ENCODE measurements around the gene GRIA1.

The GRIA1 gene

DNA sequence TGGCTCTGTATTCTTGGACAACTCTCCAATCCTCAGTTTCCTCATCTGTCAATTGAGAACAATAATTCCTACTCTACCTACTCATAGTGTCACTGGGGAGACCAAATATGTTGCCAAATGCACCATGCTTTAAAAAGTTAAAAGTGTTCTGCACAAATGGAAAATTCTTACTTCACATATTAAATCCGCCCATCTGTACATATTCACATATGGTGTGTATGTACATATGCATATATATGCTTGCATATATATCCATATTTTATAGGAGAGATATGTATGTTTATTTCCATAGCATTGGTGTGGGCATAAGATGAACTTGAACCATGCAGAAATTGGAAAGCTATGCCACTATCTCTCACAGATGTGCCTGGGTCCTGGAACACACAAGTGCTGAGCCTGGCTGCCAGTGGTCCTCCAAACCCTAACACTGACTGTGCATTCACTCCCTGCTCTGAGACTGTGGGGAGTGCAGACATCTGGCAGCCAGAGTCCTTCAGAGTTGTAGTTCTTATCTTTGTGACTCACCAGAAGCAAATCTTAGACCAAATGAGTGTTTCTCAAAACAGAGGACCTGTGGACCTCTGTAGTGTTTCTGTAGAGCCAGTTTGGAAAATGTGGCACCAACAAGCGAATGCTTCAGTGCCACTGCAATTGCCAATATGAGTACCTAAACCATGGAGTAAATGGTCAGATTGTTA lies 168.7 kb downstream of the GRIA1 start:
- DNase-seq (ENCODE audit: low read depth) = peak; percentile 71

DNA sequence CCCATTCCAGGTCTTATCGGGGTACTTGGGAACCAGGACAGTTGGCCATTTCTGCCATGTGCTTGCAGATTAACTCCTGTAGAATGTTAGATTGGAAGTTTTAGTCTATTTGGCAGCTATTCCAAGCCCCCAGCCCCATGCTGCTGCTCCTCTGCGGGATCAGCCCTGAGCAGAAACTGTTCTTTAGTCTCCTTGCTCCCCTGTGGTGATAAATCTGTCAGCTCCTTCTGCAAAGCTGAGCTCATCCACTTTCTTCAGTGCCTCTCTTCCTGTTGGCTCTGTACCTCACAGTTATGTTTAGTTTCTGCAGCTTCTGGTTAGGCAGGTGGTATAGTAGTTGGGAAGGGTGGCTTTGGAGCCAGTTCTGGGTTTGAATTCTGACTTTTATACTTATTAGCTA lies 170.4 kb downstream of the GRIA1 start:
- DNase-seq (ENCODE audit: low read depth) = no peak

GRCh38 chr5:153661897-153662296 lies 171.4 kb downstream of the GRIA1 start:
- DNase-seq (ENCODE audit: low read depth) = no peak

DNA sequence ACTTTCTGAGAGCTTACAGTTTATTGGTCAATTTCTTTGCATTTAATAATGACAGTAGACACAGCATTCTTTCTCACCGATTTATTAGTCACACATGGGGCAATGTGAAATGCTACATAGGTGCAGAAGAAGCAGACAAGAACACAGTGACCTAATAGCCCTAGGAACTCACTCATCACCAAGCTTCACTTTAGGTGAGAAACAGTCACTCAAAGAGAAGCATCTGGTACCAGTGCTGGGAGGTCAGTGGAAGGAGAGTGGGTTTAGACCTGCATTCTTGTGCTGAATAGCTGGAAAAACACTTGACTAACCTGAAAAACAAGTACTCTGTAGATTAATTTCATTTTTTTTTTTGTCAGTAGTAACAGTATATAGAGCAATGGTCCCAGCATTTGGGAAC lies 179.6 kb downstream of the GRIA1 start:
- no peak for DNase-seq (ENCODE audit: low read depth)

- no peak for DNase-seq (ENCODE audit: low read depth)
Measured at GRCh38 chr5:153671653-153672346, 181.3 kb downstream of the GRIA1 start.

DNA sequence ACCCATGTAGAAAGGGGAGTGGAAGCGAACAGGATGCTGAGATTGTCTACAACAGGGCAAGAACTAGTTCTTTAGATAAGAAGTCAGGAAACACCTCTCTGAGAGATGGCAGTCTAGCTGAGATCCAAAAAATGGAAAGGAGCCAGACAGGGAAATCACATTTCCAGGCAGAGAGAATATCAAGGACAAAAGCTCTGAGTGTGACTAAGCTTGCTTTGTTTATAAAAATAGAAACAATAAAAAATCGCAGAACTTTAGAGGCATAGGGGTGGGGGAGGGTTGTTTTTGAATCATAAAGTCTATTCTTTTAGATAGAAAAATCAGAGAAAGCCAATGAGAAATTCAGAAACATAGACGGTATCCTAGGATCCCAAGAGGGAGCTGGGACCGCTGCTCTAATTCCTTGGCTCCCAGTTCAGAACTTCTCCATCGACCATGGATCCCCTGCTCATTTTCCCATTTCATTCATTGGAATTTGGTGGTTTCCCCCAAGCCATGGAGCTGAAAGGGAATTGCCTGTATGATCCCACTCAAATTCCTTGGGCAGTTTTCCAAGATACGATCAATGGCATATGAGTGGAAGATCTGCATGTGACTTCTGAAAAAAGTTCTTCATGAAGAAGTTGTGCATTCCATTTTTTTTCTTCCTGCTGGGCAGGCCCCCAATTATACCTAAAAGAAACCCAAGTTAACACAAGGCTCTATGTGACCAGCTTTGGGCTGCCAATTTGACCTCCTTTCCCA lies 182.0 kb downstream of the GRIA1 start:
- DNase-seq (ENCODE audit: low read depth) = no peak

GRCh38 chr5:153674356-153674755 lies 183.9 kb downstream of the GRIA1 start:
- DNase-seq (ENCODE audit: low read depth) = no peak

DNA sequence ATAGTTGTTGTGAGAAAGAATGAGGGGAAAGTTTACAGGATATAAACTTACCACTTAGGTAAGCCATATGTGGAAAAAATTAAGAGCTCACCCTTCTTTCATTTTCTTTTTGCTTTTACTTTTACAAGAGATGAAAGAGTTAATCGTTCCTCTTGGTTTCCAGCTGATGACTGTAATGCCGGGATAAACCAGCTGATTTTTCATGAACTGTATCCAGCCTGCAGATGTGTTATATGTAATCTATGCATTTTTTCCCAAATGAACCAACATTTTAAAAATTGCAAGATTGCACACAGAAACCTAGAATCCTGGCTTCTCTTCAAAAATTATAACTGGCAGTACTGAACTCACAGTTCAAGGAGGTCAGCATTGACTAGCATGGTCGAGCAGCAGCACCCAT lies 185.9 kb downstream of the GRIA1 start:
- no peak for DNase-seq (ENCODE audit: low read depth)

GRCh38 chr5:153676821-153677220 lies 186.4 kb downstream of the GRIA1 start:
- no peak for DNase-seq (ENCODE audit: low read depth)

DNA sequence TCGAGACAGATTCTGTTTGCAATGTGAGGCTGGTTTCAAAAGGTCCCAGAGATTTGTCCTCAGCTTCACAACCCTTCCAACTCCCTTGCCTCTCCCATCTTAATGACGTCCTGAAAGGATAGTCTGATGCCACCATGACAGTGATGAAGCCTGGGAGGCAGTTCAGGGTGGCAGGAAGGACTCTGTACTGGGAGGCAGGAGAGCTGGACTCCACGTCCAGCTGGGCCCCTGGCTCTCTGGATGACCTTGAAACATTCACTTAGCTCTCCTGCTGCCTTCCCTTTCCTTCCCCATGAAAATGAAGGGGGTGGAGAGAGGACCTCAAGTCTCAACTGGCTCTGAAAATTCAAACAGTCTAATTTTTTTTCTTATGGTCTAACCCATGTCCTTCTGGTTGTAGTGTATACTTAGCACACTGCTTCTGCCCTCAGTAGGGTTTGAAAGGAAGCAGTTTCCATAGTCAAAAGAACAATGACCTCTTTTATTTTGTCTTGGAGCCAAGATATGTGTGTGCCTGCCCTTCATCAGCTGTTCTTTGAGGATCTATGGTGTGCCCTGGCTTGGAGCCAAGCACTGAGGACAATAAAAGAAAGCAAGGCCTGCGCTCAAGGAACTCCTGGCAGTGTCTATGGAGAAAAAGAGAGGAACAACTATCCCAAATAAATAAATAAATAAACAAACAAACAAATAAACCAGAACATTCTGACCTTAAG lies 188.3 kb downstream of the GRIA1 start:
- no peak for DNase-seq (ENCODE audit: low read depth)

DNA sequence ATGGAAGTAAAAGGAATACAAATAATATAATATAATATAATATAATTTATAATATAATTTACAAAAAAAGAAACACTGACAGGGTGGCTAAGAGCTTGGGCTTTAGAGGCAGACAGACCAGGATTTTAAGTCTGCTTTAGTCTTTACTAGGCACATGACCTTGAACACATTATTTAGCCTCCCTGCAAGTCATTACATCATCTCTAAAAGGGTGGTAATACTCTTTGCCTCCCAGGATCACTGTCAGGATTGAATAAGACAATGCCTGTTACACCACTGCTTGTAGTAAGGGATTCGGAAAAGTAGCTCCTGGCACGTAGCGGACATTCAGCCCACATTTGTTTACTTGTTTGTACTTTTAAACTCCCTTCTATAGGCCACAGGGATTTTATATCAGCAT lies 199.8 kb downstream of the GRIA1 start:
- DNase-seq (ENCODE audit: low read depth) = no peak

DNA sequence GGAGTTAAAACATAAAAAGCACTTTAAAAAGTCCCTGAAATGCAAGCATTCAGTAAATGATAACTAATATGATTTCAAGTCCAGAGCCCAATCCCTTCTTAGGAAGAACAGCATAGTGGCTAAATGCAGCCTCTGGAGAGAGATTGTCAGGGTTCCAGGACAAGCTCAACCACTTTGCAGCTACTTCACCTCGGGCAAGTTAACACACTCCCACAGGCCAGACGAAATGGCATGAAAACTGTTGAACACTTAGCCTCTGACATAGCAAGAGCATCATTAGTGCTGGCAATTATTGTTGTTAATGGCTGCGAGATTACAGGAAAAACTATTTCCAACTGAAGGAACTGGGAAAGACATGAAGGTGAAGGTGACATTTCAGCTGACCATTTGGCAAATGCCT lies 205.8 kb downstream of the GRIA1 start:
- no peak for DNase-seq (ENCODE audit: low read depth)

DNA sequence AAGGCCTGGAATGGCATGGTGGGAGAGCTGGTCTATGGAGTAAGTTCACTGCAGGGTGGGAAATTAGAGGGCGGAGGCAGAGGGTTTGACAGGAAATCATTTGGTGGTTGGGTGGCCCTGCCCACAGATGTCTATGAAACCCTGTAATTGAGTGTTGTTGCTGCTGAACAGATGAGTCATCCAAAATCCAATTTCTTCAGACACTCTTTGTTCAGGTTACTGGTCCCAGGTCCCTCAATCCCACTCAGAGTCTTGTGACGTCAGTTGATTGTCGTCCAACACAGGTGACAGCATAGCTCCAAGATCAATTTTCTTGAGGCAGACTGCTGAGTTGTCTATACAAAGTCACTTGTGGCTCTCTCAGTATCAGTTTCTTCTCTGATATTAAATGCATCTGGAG lies 208.6 kb downstream of the GRIA1 start:
- no peak for DNase-seq (ENCODE audit: low read depth)

- no peak for DNase-seq (ENCODE audit: low read depth)
Measured at GRCh38 chr5:153700940-153701339, 210.5 kb downstream of the GRIA1 start.

DNA sequence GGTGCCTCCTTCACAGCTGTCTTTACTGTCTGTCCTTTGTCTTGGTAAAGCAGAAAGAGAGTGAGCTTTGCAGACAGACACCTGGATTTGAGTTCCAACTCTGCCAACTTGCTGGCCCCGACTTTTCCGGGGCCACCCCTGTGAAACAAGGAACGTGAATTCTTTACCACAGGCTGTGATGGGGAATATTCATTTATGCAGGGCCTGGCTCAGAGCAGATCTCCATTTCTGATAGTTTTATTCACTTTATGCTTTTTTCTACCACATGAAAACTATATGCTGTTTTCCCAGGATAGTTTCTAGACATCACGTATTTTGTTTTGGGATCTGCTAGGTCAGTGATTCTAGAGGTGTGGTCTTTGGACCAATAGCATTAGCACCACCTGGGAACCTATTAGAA lies 211.8 kb downstream of the GRIA1 start:
- no peak for DNase-seq (ENCODE audit: low read depth)

GRCh38 chr5:153704110-153704509 lies 213.6 kb downstream of the GRIA1 start:
- no peak for DNase-seq (ENCODE audit: low read depth)

DNA sequence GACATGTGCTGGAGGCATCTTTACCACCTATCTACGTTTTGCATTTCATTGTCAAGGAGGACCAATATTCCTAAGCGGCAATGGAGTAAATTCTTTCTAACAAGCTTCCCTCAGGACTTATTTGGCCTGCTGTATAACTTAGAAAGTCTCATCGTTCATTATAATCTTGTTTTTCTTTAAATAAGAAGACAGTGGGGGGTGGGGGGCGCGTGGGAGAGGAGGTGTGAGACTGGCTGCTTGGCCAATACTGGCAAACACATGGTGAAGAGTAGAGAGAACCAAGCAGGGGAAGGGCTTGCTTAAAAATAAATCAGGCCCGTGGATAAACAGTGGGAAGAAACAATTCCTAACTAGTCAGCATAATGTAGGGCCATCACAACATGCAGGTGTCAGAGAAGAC lies 217.2 kb downstream of the GRIA1 start:
- DNase-seq (ENCODE audit: low read depth) = no peak

DNA sequence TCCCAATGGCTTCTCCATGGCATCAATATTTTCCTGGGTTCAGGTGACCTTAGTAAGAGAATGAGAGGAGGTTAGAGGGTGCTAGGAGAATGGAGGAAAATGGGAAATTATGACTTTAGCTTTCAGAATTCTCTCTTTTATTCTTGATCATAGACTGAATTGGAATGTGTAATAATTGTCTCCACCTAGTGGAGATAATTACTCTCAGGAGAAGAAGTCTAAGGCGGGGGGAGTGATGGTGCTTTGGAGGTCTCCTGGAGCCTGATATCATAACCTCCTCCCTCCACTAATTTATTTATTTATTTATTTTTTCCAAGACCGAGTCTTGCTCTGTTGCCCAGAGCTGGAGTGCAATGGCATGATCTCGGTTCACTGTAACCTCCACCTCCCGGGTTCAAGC lies 221.3 kb downstream of the GRIA1 start:
- DNase-seq (ENCODE audit: low read depth) = no peak

- no peak for DNase-seq (ENCODE audit: low read depth)
Measured at GRCh38 chr5:153712946-153713345, 222.5 kb downstream of the GRIA1 start.

DNA sequence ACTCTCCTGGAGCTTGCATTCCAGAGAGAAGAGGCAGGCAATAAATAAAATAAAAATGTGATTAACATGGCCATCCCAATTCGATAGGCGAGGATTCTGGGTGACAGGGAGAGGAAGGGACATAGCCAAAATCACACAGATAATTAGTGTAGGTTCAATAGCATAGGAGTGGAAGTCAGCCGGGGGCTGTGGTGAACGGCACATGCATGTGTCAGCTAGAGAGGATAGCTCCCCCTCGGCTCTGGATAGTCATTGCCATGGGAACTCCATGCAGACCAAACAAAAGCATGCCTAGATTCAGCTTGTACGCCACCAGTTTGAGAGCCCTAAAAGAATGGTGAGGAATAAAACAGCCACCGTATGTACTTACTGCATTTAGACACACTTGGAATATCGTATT lies 223.5 kb downstream of the GRIA1 start:
- no peak for DNase-seq (ENCODE audit: low read depth)

DNA sequence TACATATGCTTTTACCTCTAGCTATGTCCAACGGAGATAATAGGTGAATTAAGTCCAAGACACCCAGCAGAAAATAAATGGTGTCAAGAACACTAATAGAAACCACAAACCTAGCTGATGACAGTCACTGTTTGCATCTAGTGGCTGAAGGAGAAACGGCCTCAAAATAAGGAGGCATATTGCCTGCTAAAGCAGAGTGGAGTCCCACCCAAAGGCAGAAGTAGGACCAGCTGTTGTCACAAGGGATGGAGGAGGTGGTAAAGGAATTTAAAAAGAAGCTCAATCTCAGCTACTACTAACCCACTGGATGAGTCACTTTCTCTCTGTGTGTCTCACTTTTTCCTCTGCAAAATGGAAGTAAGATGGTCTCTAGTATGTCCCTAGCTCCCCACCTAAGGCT lies 224.3 kb downstream of the GRIA1 start:
- no peak for DNase-seq (ENCODE audit: low read depth)

DNA sequence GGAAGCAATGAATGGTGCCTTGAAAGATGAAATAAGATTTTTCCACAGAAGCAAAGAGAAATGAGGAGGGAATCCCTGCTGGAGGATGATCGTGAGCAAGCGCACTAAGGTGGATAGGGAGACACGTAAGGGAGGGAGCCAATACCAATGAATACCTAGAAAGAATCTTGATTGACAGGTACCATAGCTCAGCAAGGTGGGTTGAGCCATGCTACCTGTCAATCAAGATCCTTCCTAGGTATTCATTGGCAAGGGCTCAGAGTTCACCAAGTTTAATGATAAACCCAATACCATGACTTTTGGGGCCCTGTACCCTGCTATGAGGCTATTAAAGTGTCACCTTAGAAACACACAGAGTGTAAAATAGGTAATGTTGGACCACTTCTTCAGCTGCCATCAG lies 226.8 kb downstream of the GRIA1 start:
- no peak for DNase-seq (ENCODE audit: low read depth)

- DNase-seq (ENCODE audit: low read depth) = no peak
Measured at GRCh38 chr5:153718713-153719112, 228.2 kb downstream of the GRIA1 start.
